K562 (cell line): ENCODE measurements around the gene RPAP2. TPM values are rescaled to one million over a fixed set of nuclear protein-coding genes. Genes with fewer than 3 reads are reported as not detected.

Experiments
- BDP1 ChIP-seq: IDR thresholded peaks from 3 replicates; pipeline ENCODE4 v1.6.1; 2011; ENCODE audit not compliant: insufficient read length, insufficient read depth
- BRF2 ChIP-seq: IDR thresholded peaks from 3 replicates; pipeline ENCODE4 v1.6.1; 2011; ENCODE audit warnings: borderline replicate concordance, mild to moderate bottlenecking; ENCODE audit not compliant: insufficient read length, insufficient read depth
- HDAC3 ChIP-seq: fragments of 450-650 bp; IDR thresholded peaks from 2 replicates; pipeline ENCODE4 v1.6.1; 2018; ENCODE audit warnings: borderline replicate concordance, mild to moderate bottlenecking, moderate library complexity; ENCODE audit not compliant: partially characterized antibody
- MIER1 ChIP-seq: fragments of 450-650 bp; IDR thresholded peaks from 2 replicates; pipeline ENCODE4 v1.6.1; 2016; ENCODE audit warnings: antibody characterized with exemption, mild to moderate bottlenecking, low read depth
- NBN ChIP-seq: fragments of 450-650 bp; IDR thresholded peaks from 2 replicates; pipeline ENCODE4 v1.6.1; 2016; ENCODE audit warnings: low read depth, mild to moderate bottlenecking
- RERE ChIP-seq: sonication (generic); formaldehyde crosslinking; IDR thresholded peaks from 2 replicates; pipeline ENCODE4 v1.8.0; 2023; ENCODE audit warnings: missing genetic modification reagents, mild to moderate bottlenecking, borderline replicate concordance
- RFX7 ChIP-seq: fragments of 250-450 bp; sonication (Bioruptor Pico); IDR thresholded peaks from 2 replicates; pipeline ENCODE4 v1.5.1; 2021; ENCODE audit warnings: mild to moderate bottlenecking
- SMAD1 ChIP-seq: fragments of 150-350 bp; IDR thresholded peaks from 2 replicates; pipeline ENCODE4 v1.6.1; 2014; ENCODE audit warnings: low read length, low read depth; ENCODE audit not compliant: partially characterized antibody
- SMARCB1 ChIP-seq: IDR thresholded peaks from 2 replicates; pipeline ENCODE4 v1.6.1; 2011; ENCODE audit warnings: improper control_type of control experiment, low read depth; ENCODE audit not compliant: insufficient read length
- XRCC3 ChIP-seq: fragments of 450-650 bp; IDR thresholded peaks from 2 replicates; pipeline ENCODE4 v1.6.1; 2017; ENCODE audit warnings: mild to moderate bottlenecking, moderate library complexity
- XRCC4 ChIP-seq: IDR thresholded peaks from one replicate; pipeline ENCODE4 v1.6.1; 2011; ENCODE audit not compliant: insufficient read depth, insufficient read length; ENCODE audit errors: extremely low read depth
- ZBTB49 ChIP-seq: sonication (generic); formaldehyde crosslinking; IDR thresholded peaks from 2 replicates; pipeline ENCODE4 v1.8.0; 2022; ENCODE audit warnings: missing genetic modification reagents, mild to moderate bottlenecking, borderline replicate concordance
- ZBTB7A ChIP-seq: IDR thresholded peaks from 2 replicates; pipeline ENCODE4 v1.6.1; 2011; ENCODE audit warnings: low read depth, mild to moderate bottlenecking, low read length, moderate library complexity, borderline replicate concordance; ENCODE audit not compliant: control insufficient read depth
- ZNF253 ChIP-seq: fragments of 250-450 bp; sonication (Bioruptor Pico); conservative IDR thresholded peaks from 2 replicates; pipeline ENCODE4 v1.6.1; 2021; ENCODE audit warnings: mild to moderate bottlenecking
- ZNF347 ChIP-seq: fragments of 450-650 bp; formaldehyde crosslinking; IDR thresholded peaks from 2 replicates; pipeline ENCODE4 v1.4.0; 2020; ENCODE audit warnings: low read depth, mild to moderate bottlenecking, moderate library complexity
- ZNF354B ChIP-seq: fragments of 250-450 bp; sonication (Bioruptor Pico); IDR thresholded peaks from 2 replicates; pipeline ENCODE4 v1.4.0; 2020
- ZNF445 ChIP-seq: fragments of 250-450 bp; sonication (Bioruptor Pico); IDR thresholded peaks from 2 replicates; pipeline ENCODE4 v1.4.0; 2020; ENCODE audit warnings: low read depth, mild to moderate bottlenecking, moderate library complexity
- ZNF589 ChIP-seq: fragments of 200-800 bp; sonication (Bioruptor generic); IDR thresholded peaks from 2 replicates; pipeline ENCODE4 v1.6.1; 2016; ENCODE audit warnings: low read depth, missing genetic modification characterization, missing compliant biosample characterization
- ZNF668 ChIP-seq: fragments of 250-450 bp; sonication (Bioruptor Pico); IDR thresholded peaks from 2 replicates; pipeline ENCODE4 v1.8.0; 2022; ENCODE audit warnings: mild to moderate bottlenecking, inconsistent platforms
- polyA plus RNA-seq, 8 experiments: library from polyadenylated mRNA; depleted of rRNA in 4 of 8; stranded (reverse) in 5 of 8; unstranded in 3 of 8; fragments of >200 nt; fragmentation: Nextera tagmentation in 2 of 8; fragmentation: Illumina TruSeq in 1 of 8; extraction: Ambion mirVana in 2 of 8; extraction: Trizol in 1 of 8; gene quantifications; 2 replicates each; pipeline versions ENCODE4 v1.2.1 to v1.2.3, GENCODE V29; 2011 to 2014; ENCODE audit warnings: inconsistent platforms in 1 of 8, missing spikeins in 1 of 8
- total RNA-seq, 7 experiments: library from RNA; depleted of rRNA in 6 of 7; stranded (reverse); fragments of >200 nt in 6 of 7; fragmentation: Illumina TruSeq in 2 of 7; extraction: Trizol in 2 of 7; gene quantifications; 2 replicates each; pipeline versions ENCODE4 v1.2.1 to v1.2.3, GENCODE V29; 2011 to 2021; ENCODE audit warnings: low replicate concordance in 1 of 7

The RPAP2 gene
- total and polyA plus RNA-seq, 9 of the 15 experiments (the other 6 are each of a cell fraction or from before 2014, with no cell fraction given) = 6.2 to 41.7 (median 28.7) TPM

- TF ChIP-seq SMARCB1 = no peak
- no peak for TF ChIP-seq XRCC3
- no peak for TF ChIP-seq ZBTB49 (CRISPR knock-in tag)
- no peak for TF ChIP-seq NBN
- no peak for TF ChIP-seq ZBTB7A
- TF ChIP-seq ZNF668 = no peak
- no peak for TF ChIP-seq RFX7
- TF ChIP-seq SMAD1 = no peak
- no peak for TF ChIP-seq ZNF354B
- TF ChIP-seq XRCC4 = no peak
- TF ChIP-seq RERE (CRISPR knock-in tag) = no peak
- TF ChIP-seq ZNF589 (CRISPR knock-in tag) = no peak
- no peak for TF ChIP-seq HDAC3
- TF ChIP-seq ZNF347 (CRISPR knock-in tag) = no peak
- TF ChIP-seq BDP1 = no peak
- no peak for TF ChIP-seq ZNF445 (CRISPR knock-in tag)
- no peak for TF ChIP-seq MIER1
- TF ChIP-seq BRF2 = no peak
- no peak for TF ChIP-seq ZNF253 (CRISPR knock-in tag)
These were observed at the start of gene RPAP2, which contains the start of gene GLMN (continued) for GRCh38 chr1:92298573-92299476.
